ENCODE measurements around the gene TACC2. TPM values are rescaled to one million over a fixed set of nuclear protein-coding genes. Genes with fewer than 3 reads are reported as not detected.

TACC2 gene
- total RNA-seq, 1 donor from 2014 or later: 22.0 TPM

DNA sequence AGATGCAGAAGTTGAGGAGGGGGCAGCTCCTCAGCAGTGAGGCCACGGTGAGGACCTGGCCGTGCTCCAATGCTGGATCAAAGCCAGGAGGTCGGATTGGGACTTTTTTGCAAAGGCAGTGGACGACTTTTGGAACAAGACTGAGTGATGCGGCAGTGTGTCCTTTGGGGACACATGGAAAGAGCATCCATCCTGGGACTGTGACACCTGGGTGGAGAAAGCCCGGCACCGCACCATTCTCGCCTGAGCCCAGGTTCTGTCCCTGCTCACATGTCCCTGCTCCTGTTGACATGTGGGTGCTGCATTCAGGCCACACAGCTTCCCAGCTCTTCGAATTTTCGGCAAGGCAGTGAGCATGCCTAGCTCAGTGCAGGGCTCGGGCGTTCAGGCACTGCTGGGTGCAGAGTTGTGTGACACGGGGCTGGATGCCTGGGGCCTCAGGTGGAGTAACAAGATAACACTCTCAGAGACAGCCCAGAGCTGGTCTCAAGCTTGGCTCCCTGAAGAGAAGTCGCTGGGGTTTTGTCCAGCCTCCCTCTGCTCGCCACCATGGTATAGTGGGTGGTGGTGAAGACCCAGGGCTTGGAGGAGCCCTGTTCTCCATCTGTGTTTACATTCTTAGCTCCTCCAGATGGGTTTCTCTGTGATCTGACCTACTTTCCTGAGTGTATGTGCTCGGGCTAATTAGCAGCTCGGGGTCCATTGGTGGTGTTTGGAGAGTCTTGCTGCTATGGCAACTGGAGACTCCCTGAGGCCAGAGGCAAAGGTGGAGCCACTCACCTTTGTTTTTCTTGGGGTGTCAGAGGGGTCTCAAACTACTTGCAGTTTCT lies 170.4 kb downstream of the TACC2 start:
- peaks cover 6% of the 10 kb centered on the region for H3K36me3 Mint-ChIP-seq (ENCODE audit: low read depth, unreplicated experiment)
- H3K9me3 Mint-ChIP-seq (ENCODE audit: unreplicated experiment): no peaks in the 10 kb centered on the region
- H2AFZ ChIP-seq (ENCODE audit: low read depth, low read length): no peak overlapping the region
- FAIRE-seq: no peak
- H3K79me2 ChIP-seq (ENCODE audit: insufficient read depth, low read length): peaks cover 19% of the 10 kb centered on the region
- H3K4me3 Mint-ChIP-seq (ENCODE audit: unreplicated experiment): no peak overlapping the region
- no peaks in the 10 kb centered on the region for H3K9me3 ChIP-seq (ENCODE audit: insufficient read depth, low read depth, low read length)
- no peaks in the 10 kb centered on the region for H3K27me3 ChIP-seq (ENCODE audit: insufficient read depth, low read length)
- H3K4me2 ChIP-seq (ENCODE audit: low read length): no peak overlapping the region
- no peak for DNase-seq (ENCODE audit: low read depth)
- peaks cover 30% of the 10 kb centered on the region for H3K4me1 ChIP-seq (ENCODE audit: insufficient read depth, low read length)
- H3K27ac ChIP-seq (ENCODE audit: low read depth, low read length): no peak overlapping the region
- no peaks in the 10 kb centered on the region for H3K36me3 ChIP-seq (ENCODE audit: insufficient read depth, low read length)
- peaks cover 6% of the 10 kb centered on the region for H3K27me3 Mint-ChIP-seq (ENCODE audit: low read depth, unreplicated experiment)
- no peak overlapping the region for H3K4me3 ChIP-seq (ENCODE audit: insufficient read depth, low read depth, low read length)
- H3K9ac ChIP-seq (ENCODE audit: low read length): no peak overlapping the region
- no peak overlapping the region for H3K27ac Mint-ChIP-seq (ENCODE audit: unreplicated experiment)
- peaks cover 13% of the 10 kb centered on the region for H3K4me1 Mint-ChIP-seq (ENCODE audit: low read depth, unreplicated experiment)
- H4K20me1 ChIP-seq (ENCODE audit: insufficient read depth, low read length): peaks cover 38% of the 10 kb centered on the region
- TF ChIP-seq, protein P1, sequence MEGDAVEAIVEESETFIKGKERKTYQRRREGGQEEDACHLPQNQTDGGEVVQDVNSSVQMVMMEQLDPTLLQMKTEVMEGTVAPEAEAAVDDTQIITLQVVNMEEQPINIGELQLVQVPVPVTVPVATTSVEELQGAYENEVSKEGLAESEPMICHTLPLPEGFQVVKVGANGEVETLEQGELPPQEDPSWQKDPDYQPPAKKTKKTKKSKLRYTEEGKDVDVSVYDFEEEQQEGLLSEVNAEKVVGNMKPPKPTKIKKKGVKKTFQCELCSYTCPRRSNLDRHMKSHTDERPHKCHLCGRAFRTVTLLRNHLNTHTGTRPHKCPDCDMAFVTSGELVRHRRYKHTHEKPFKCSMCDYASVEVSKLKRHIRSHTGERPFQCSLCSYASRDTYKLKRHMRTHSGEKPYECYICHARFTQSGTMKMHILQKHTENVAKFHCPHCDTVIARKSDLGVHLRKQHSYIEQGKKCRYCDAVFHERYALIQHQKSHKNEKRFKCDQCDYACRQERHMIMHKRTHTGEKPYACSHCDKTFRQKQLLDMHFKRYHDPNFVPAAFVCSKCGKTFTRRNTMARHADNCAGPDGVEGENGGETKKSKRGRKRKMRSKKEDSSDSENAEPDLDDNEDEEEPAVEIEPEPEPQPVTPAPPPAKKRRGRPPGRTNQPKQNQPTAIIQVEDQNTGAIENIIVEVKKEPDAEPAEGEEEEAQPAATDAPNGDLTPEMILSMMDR (IDR thresholded peaks at IDR 0.05; ENCODE audit: insufficient read depth, low read depth, low read length): no peak
- TF ChIP-seq EZH2 (IDR thresholded peaks at IDR 0.05; ENCODE audit: insufficient read depth, low read length): no peak

DNA sequence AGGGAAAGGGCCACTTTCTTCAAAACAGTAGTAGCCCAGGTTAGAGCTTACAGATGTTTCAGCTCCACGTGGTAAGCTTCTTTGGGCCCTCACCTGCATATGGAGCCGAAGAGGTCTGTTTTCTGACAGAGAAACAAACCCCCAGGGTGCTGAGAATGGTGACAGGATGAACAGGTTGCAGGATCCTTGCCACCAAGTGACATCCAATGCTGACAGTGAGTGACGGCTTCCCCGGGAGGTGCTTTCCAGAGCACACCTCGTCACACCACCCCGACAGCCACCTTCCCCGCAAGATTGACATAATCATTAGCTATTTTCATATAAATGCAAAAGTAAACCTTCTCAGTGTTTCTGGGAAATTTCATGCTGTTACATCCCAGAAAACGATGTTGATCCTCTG lies 172.8 kb downstream of the TACC2 start:
- H3K27ac Mint-ChIP-seq (ENCODE audit: unreplicated experiment): no peak overlapping the region

More for the DNA sequence above, 172.8 kb downstream of the TACC2 start:
- TF ChIP-seq, protein P1 (IDR thresholded peaks at IDR 0.05; ENCODE audit: insufficient read depth, low read depth, low read length): no peak
- TF ChIP-seq EZH2 (IDR thresholded peaks at IDR 0.05; ENCODE audit: insufficient read depth, low read length): no peak
- Mint-ChIP-seq H3K27me3 (ENCODE audit: low read depth, unreplicated experiment) (peaks cover 6% of the 10 kb centered on the region), H3K9me3 (ENCODE audit: unreplicated experiment) (no peaks in the 10 kb centered on the region), H3K36me3 (ENCODE audit: low read depth, unreplicated experiment) (peaks cover 6% of the 10 kb centered on the region), H3K4me1 (ENCODE audit: low read depth, unreplicated experiment) (peaks cover 13% of the 10 kb centered on the region), H3K4me3 (ENCODE audit: unreplicated experiment) (peak overlapping the region; percentile 73)
- Histone ChIP-seq H3K9me3 (ENCODE audit: insufficient read depth, low read depth, low read length) (no peaks in the 10 kb centered on the region), H3K9ac (ENCODE audit: low read length) (no peak overlapping the region), H3K27ac (ENCODE audit: low read depth, low read length) (no peak overlapping the region), H3K4me2 (ENCODE audit: low read length) (no peak overlapping the region), H4K20me1 (ENCODE audit: insufficient read depth, low read length) (peaks cover 51% of the 10 kb centered on the region), H3K4me3 (ENCODE audit: insufficient read depth, low read depth, low read length) (no peak overlapping the region), H3K79me2 (ENCODE audit: insufficient read depth, low read length) (peaks cover 33% of the 10 kb centered on the region), H3K36me3 (ENCODE audit: insufficient read depth, low read length) (no peaks in the 10 kb centered on the region), H3K27me3 (ENCODE audit: insufficient read depth, low read length) (no peaks in the 10 kb centered on the region), H3K4me1 (ENCODE audit: insufficient read depth, low read length) (peaks cover 21% of the 10 kb centered on the region), H2AFZ (ENCODE audit: low read depth, low read length) (no peak overlapping the region)
- FAIRE-seq: no peak
- no peak for DNase-seq (ENCODE audit: low read depth)

Measured in astrocyte (in vitro differentiated cells and primary cell).